ENCODE data around the gene FSD1.

DNA sequence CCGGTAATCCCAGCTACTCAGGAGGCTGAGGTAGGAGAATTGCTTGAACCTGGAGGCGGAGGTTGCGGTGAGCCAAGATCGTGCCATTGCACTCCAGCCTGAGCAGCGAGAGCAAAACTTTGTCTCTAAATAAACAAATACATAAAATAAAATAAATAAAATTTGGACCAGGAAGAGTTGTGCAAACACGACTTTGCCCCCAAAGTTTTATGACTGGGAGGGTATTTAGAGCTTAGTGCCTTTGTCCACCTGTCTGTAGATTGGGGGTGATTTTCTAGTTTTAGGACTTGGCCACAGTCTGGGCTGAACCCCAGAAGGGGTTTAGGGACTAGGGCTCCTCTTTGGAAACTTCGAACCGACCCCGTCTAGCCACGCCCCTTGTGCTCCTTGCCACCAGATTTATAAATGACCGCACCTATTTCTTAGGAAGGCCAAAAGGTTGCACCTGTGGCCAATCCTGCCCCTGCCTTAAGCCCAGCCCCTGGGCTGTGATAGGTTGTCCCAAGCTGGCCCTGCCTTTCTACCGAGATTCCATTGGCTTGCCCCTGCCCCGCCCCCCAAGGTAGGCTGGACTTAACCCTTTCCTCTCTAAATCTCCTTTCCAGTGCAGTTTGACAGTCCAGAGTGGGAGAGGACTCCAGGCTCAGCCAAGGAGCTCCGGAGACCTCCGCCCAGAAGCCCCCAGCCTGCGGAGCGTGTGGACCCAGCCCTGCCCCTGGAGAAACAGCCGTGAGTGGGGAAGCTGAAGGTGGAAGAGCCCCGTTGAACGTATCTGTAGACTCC, 20.0 kb upstream of the FSD1 start:
- TF ChIP-seq POLR2AphosphoS5 (IDR thresholded peaks at IDR 0.05) (no peak), TAF1 (IDR thresholded peaks at IDR 0.05; ENCODE audit: low read depth) (no peak), CTCF (IDR thresholded peaks at IDR 0.05; ENCODE audit: poor library complexity, severe bottlenecking) (no peak), EZH2 (IDR thresholded peaks at IDR 0.05; ENCODE audit: borderline replicate concordance, insufficient read depth, low read length, poor library complexity, severe bottlenecking) (no peak), MXI1 (conservative IDR thresholded peaks at IDR 0.05; ENCODE audit: poor library complexity, severe bottlenecking) (no peak), EP300 (conservative IDR thresholded peaks at IDR 0.05; ENCODE audit: poor library complexity, severe bottlenecking) (no peak), SMC3 (conservative IDR thresholded peaks at IDR 0.05; ENCODE audit: poor library complexity) (no peak), RAD21 (conservative IDR thresholded peaks at IDR 0.05) (no peak)
